GM04504 (cell line): ENCODE measurements around the gene RREB1.

ENCODE experiments used
- DNase-seq: peaks from one replicate; pipeline ENCODE4 v3.0.0-alpha.2; 2012; ENCODE audit warnings: low read depth

The RREB1 gene

GRCh38 chr6:7224731-7225130 lies 117.0 kb downstream of the RREB1 start:
- DNase-seq, result no peak

- DNase-seq, result no peak
These were observed 121.1 kb downstream of the RREB1 start for GRCh38 chr6:7228662-7229375.

GRCh38 chr6:7229376-7230326 lies 121.9 kb downstream of the RREB1 start:
- no peak for DNase-seq

GRCh38 chr6:7230327-7230691 lies 122.5 kb downstream of the RREB1 start:
- no peak for DNase-seq

- DNase-seq, result no peak
These were observed 123.4 kb downstream of the RREB1 start for GRCh38 chr6:7230956-7231713.

GRCh38 chr6:7232351-7232750 lies 124.6 kb downstream of the RREB1 start:
- DNase-seq, result no peak

GRCh38 chr6:7234547-7234946 lies 126.8 kb downstream of the RREB1 start:
- DNase-seq, result no peak

GRCh38 chr6:7235712-7236305 lies 128.0 kb downstream of the RREB1 start:
- DNase-seq, result no peak

GRCh38 chr6:7236306-7237209 lies 128.8 kb downstream of the RREB1 start:
- DNase-seq, result no peak

- DNase-seq, result no peak
These were observed 130.0 kb downstream of the RREB1 start for GRCh38 chr6:7237653-7238188.

- no peak for DNase-seq
These were observed 130.8 kb downstream of the RREB1 start for GRCh38 chr6:7238526-7238899.

- DNase-seq, result peak; percentile 38
These were observed 131.3 kb downstream of the RREB1 start for GRCh38 chr6:7238900-7239589.

GRCh38 chr6:7239590-7239948 lies 131.8 kb downstream of the RREB1 start:
- no peak for DNase-seq

- DNase-seq, result no peak
These were observed 132.6 kb downstream of the RREB1 start for GRCh38 chr6:7240351-7240750.

GRCh38 chr6:7241160-7241559 lies 133.4 kb downstream of the RREB1 start:
- no peak for DNase-seq

- DNase-seq, result no peak
These were observed 134.2 kb downstream of the RREB1 start for GRCh38 chr6:7241709-7242645.

GRCh38 chr6:7242835-7243178 lies 135.0 kb downstream of the RREB1 start:
- DNase-seq, result no peak

GRCh38 chr6:7243179-7243981 lies 135.6 kb downstream of the RREB1 start:
- DNase-seq, result no peak
